Activated CD4-positive, alpha-beta T cell treated with anti-CD3 and anti-CD28 coated beads, Interleukin-2, amount 50 U/mL, for 16 hours (primary cell): ENCODE measurements around the gene SLC34A1.

Experiments
- DNase-seq: peaks from one replicate; pipeline ENCODE4 v3.0.0-alpha.2; 2020

SLC34A1 gene

DNA sequence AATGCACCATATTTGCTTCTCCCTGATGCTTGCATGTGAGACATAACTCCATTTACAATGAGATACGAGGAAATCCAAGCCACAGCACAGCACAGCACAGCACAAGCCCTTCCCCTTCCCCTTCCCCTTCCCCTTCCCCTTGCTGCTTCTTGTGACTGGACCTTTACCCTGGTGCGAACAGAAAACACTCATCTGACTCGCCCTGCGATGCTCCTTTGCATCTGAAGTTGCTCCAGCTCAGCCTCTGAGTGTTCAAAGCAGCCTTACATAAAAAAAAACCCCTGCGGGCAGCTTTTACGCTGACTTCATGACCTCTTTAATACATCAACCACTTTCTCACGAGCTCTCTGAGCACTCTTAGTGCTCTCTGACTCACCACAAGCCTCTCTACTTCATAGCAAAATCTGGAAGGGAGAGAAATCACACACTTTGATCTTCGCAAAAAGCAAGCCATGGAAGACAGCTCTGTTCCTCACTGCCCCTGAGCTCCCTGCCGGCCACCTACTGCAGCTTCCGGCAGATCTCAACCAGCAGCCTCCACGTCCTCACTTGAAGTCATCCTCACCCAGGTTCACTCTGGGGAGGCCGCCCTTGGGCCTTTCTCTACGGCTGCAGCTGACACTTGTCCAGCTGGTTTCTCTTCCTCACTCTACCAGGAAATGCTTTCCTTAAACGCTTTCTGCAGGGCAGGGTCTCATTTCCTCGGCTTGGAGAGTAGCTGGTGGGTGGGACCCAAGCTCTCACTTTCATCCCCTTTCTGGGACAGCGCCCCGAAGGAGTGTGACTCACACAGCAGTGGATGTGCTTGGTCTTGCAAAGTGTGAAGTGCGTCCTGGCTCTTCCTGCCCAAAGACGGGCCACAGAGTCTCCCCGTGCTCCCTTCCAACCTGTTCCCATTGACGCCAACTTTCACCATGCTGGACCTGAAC, 5.3 kb downstream of the SLC34A1 start:
- peak; percentile 83 for DNase-seq

DNA sequence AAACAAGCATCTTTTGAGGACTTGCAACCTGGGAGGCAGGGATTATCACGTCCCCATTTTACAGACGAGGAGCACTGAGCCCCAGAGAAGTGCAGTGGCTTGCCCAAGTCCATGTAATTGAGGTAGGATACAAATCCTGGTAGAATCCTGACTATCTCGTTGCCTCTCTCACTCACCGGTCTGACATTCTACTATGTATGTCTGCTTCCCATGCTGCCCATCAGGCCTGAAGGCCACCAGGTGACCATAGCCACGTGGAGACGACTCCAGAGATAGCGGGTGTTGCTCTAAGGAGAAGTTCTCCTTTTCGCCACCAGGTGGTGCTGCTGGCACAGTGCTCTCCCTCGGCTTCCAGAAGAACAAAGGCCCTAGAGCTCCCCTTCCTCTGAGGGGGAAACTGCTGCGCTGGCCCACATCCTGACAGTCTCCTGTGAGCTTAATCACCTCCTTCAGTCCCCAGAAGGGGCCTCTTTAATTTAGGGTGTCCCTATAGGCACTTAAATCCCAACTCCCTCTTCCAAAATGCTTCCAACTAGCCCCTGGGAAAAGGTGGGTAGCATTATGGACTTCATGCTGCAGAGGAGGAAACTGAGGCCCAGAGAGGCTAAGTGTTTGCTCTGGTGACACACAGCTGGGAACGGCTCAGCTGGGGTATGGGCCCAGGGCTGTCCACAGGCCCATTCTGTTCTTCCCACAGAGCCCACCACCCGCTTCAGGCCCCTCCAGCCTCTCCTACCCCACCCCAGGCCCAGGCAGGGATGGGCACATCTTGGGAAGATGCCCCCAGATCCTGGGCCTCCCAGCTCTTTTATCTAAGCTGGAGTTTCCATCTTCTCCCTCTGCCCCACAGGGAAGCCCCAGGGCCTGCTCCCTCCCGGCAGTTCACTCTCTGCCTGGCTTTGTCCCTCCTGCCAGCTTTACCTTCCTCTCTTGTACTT, 6.4 kb downstream of the SLC34A1 start:
- peak; percentile 92 for DNase-seq

GRCh38 chr5:177392765-177393164, 8.5 kb downstream of the SLC34A1 start:
- DNase-seq, result no peak

DNA sequence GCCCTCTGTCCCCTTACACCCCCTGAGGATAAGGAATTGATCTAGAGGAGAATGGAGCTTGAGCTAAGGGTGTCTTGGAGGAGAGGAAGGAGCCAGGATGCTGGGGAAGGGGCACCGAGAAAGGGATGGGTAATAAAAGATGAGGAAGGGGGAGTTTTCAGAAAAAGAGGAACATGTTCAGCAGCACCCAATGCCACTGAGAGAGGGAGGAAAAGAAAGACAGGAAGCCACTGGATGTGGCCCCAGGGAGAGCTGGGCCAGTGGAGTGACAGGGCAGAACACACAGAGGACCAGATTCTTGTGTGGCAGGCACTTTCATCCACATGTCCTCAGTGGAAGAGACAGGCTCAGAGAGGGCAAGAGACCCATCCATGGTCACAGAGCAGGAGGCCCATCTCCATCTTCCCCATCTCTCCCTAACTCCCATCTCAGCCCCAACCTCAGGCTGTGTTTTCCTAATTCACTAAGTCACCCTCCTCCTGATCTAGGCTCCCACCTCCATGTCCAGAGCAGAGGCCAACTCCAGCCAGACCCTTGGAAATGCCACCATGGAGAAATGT, 9.1 kb downstream of the SLC34A1 start:
- DNase-seq, result no peak

- DNase-seq, result no peak
Observed at GRCh38 chr5:177393990-177394389, 9.8 kb downstream of the SLC34A1 start.

DNA sequence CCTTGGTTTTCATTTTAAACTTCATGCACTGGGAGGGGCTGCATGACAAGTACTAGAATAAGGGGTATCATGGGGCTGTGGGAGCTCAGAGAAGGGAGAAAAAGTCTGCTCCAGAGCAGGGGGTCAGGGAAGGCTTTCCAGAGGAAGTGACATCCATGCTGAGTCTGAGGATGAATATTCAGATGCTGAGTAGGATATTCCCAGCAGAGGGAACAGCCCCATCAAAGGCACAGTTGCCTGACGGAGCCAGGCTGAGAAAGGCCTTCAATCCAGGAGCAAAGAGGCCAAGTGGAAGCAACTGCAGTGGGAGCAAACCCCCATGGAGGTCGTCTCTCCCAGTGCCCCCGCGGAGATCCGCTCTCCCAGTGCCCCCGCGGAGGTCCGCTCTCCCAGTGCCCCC, 11.8 kb downstream of the SLC34A1 start:
- no peak for DNase-seq

- no peak for DNase-seq
Observed at GRCh38 chr5:177396807-177397206, 12.6 kb downstream of the SLC34A1 start.

- DNase-seq, result no peak
Observed at GRCh38 chr5:177397875-177398390, 13.7 kb downstream of the SLC34A1 start.

DNA sequence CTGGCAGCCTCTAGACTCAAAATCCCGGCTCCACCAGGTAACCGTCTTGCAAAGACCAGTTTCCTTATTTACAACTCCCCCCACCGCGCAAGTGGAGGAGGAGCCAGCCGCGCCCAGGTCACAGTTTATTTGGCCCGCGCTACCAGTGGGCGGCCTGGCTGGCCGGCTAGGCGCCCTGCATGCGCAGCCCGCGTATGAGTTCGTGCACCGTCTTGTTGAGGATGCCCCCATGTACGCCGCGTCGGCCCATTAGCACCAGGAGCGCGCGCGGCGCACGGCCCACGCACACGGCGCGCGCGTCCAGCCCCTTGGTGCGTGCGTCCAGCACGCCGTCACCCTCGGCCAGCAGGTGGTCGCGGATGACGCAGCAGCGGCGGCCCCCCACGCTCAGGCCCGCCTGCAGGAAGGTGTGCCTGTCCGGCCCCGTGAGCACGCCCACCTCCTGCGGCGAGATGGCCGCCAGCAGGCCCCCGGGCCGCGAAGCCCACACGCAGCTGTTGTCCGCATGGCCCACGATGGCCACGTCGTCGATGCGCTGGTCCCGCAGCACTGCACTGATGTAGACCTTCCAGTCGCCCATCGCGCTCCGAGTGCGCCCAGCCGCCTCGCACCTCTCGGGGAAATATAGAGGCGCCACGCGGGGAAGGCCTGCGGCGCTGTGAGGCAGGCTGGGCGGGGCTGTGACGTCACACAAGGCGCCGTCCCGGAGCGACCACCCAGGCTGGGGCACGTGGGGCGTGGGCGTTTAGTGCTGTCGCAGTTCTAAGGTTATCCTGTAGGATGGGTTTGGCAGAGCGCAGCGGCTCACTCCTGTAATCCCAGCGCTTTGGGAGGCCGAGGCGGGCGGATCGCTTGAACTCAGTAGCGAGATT, 16.0 kb downstream of the SLC34A1 start, which contains the start of gene PFN3:
Gene PFN3 (minus strand): TSS at position 665 of the 872 bp plus-strand sequence. CDS start 85 bp downstream, at position 580.
- DNase-seq, result no peak

DNA sequence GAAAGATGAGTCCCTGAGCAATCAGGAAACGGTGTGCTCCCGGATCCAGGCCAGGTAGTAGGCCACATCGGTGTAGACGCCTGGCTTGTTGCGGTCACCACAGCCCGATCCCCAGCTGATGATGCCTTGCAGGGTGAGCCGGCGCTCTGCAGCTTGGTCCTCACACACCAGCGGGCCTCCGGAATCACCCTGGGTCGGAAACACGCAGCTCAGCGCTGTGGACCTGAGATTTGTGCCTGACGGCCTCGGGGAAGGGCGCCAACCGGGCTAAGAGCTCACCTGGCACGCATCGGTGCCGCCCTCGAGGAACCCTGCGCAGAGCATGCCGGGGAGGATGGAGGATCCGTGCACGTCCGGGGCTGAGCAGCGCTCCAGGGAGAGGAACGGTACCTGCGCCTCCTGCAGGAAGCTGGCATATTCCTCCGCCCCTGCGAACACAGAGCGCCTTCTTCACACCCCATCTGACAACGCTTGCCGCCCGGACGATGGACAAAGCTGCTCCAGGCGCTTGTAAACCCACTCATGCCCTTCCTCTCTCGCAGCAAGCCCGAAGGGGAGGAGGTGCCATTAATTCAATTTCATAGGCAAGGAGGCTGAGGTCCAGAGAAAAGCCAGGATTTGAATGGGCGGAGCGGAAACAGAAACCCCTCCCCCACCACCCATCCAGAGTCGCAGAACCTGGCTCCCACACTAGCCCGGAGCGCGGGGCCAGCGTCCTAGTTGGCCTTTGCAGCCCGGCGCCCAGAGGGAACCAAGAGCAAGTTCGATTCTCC, 18.2 kb downstream of the SLC34A1 start:
- DNase-seq, result peak; percentile 68

DNA sequence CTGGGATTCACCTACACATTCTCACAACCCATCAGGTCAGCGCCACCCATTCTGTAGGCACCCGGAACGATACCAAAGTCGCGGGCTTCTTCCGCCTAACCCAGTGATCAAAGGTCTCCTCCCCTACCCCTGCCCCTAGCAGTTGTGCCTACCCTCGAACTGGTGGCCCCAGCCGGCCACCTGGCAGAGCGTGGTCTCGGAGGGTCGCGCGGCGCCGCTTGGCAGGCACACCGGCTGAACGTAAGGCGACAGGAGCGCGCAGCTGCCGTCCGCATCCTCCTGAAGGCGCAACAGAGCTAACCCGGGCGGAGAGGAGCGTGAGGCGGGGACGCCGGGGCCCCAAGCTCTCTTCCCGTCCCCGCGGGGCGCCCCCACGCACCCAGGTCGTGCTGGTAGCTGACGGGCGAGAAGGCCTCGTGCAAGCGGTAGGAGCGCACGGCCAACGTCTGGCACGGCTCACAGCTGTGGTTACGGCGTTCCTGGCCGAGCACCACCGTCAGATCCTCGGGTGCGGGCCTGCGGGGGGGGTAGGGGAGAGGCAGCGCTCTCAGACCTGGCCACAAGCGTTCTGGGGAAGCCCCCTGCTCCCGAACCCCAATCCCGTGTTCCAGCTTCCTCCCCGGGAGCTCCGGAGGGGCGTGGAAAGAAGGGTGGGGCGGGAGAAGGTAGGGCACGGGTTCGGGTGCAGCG, 19.0 kb downstream of the SLC34A1 start:
- peak; percentile 38 for DNase-seq

DNA sequence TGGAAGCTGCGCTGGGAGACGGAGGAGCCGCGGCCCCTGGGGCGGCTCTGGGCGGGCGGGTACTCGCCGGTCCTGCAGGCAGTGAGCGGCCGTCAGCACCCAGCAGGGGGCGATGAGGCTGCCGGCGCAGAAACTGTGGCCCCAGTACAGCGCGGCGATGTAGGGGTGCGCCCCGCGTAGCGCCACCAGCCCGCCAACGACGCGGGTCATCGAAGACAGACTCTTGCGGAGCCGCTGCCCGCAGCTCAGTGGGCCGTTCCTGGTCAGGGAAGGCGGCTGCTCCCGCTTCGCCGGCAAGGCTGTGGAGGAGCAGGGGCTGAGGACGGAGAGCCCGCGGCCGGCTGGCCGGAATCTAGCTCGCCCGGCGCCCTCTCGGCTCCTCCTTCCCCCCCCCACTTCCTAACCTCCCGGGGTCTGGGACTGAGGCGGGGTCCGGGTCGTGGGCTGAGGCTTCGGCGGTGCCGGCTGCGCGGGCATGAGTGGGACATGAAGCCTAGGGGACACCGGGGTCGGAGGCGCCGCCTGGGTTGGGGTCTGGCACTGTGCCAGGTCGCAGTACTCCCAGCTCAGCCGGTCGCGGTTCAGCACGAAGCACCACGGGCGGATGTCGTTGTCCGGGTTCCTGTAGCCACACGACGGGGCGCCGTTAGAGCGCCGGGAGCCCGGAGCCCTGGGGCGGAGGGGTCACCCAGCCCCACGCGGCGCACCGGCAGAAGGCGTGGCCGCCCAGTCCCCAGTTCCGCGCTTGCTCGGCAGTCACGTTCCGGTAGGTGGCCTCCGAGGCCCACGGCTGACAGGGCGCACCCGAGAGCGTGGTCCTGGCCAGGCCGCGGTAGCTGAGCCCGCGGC, 19.8 kb downstream of the SLC34A1 start:
- DNase-seq, result peak; percentile 84

- no peak for DNase-seq
Observed at GRCh38 chr5:177404641-177405179, 20.5 kb downstream of the SLC34A1 start.

DNA sequence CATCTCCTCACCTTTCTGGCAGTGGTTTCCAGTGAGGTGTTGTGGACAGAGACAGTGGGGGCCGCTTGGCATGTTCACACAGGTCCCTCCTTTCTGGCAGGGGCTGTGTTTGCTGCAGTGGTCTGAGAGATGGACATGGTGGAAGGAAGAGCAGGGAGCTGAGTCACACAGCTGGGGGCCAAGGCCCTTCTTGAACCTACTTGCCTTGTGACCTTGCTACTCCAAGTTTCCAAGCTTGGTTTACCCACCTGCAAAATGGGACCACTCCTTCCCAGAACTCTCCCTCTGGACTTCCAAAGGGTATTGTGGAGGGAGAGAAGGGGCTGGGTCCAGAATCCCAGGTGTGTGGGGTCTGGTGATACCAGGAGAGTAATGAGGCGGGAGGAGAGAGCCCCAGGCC, 21.1 kb downstream of the SLC34A1 start:
- DNase-seq, result no peak

- DNase-seq, result no peak
Observed at GRCh38 chr5:177405805-177406204, 21.6 kb downstream of the SLC34A1 start.

- no peak for DNase-seq
Observed at GRCh38 chr5:177409043-177409801, 25.0 kb downstream of the SLC34A1 start, which contains the start of gene F12. TSS of gene F12 (minus strand) at chr5:177409564. CDS start at chr5:177409527, 37 bp downstream.

- no peak for DNase-seq
Observed at GRCh38 chr5:177410575-177410974, 26.3 kb downstream of the SLC34A1 start.

DNA sequence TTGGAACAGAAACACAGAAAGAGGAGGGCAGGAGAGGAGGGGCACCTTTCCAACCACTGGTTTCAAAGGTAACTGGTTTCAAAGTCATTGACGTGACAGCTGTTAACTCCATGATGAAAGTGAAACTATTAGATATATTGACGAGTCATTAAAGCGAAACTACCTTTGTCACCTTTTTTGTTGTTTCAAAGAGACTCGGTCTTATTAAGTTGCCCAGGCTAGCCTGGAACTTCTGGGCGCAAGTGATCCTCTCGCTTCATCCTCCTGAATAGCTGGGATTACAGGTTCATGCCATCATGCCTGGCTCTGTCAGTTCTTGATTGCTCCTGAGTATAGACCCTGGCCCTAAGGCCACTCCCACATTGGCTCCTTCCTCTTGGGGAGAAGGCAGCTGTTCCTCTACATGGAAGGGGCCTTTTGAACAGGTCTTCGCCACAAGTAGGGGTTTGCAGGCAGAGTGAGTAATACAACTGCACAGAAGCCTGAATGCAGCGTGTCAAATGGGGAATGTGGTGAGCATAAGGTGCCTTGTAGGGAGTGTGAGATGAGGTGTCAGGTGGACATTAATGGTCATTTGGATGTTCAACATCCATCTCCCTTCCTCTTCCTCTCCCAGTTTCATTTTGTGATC, 28.5 kb downstream of the SLC34A1 start:
- no peak for DNase-seq
